HCT116 (cell line): ENCODE measurements around the gene TNIK. TPM values are rescaled to one million over a fixed set of nuclear protein-coding genes. Genes with fewer than 3 reads are reported as not detected.

ENCODE experiments used
- ATAC-seq: fragments of 200-7000 bp; cut with Tn5 transposase; 2 replicates; pipeline ENCODE4 v1.9.1; 2020; ENCODE audit warnings: mild to moderate bottlenecking, moderate library complexity
- BruUV-seq: library from RNA; stranded (reverse); fragments of 400-500 nt; replicated peaks from 2 replicates; lab custom pipeline; 2021; lab: Mats Ljungman, UMichigan
- CTCF ChIA-PET: fragments of 300-600 bp; sonication (Branson Sonifier 250); formaldehyde crosslinking; loops from one replicate; lab custom pipeline; 2021; ENCODE audit warnings: antibody characterized with exemption; lab: Charles Lee
- POLR2A ChIA-PET: fragments of 300-600, 350-600 bp; sonication (Branson Sonifier 250); formaldehyde crosslinking; loops from one replicate; lab custom pipeline; 2021; ENCODE audit warnings: antibody characterized with exemption; lab: Charles Lee
- RAD21 ChIA-PET, 2 experiments: fragments of 300-600 bp; sonication (Branson Sonifier 250); formaldehyde crosslinking; loops; one replicate each; lab custom pipeline; 2023; ENCODE audit warnings: low total read pairs in 2 of 2; ENCODE audit not compliant: uncharacterized antibody in 2 of 2, unreplicated experiment in 2 of 2, low non-redundant PET in 1 of 2; lab: Charles Lee
- DNase-seq: peaks from one replicate; pipeline ENCODE4 v3.0.0-alpha.2; 2010; ENCODE audit warnings: low read depth, low spot score
- H2AFZ ChIP-seq: fragments of 200-600 bp; shearing (Covaris generic), sonication (generic); 2 replicates; pipeline ENCODE4 v1.6.1; 2017; ENCODE audit warnings: low read depth, mixed run types, mixed read lengths, antibody characterized with exemption, low read length; ENCODE audit not compliant: poor library complexity, severe bottlenecking
- H3K27ac ChIP-seq: 2 replicates; pipeline ENCODE4 v1.5.1; 2012; ENCODE audit warnings: low read depth, low read length
- H3K27me3 ChIP-seq: fragments of 200-600 bp; sonication (generic); 2 replicates; pipeline ENCODE4 v1.6.1; 2016; ENCODE audit warnings: mixed run types, low read length, mixed read lengths; ENCODE audit not compliant: insufficient read depth
- H3K36me3 ChIP-seq, 2 experiments: fragments of 200-500 bp in 1 of 2; fragments of 200-600 bp in 1 of 2; sonication (Bioruptor generic) in 1 of 2; sonication (generic) in 1 of 2; 2 replicates each; pipeline versions ENCODE4 v1.5.1 to v1.6.1; 2014 to 2016; ENCODE audit warnings: low read length in 2 of 2, inconsistent platforms in 1 of 2, mixed read lengths in 1 of 2, mixed run types in 1 of 2; ENCODE audit not compliant: insufficient read depth in 2 of 2, control insufficient read depth in 1 of 2
- H3K4me1 ChIP-seq, 2 experiments: fragments of 200-600 bp in 1 of 2; sonication (generic) in 1 of 2; 2 replicates each; pipeline versions ENCODE4 v1.5.1 to v1.6.1; 2012 to 2017; ENCODE audit warnings: low read length in 2 of 2, inconsistent platforms in 1 of 2, mild to moderate bottlenecking in 1 of 2, mixed read lengths in 1 of 2, mixed run types in 1 of 2, moderate library complexity in 1 of 2; ENCODE audit not compliant: insufficient read depth in 2 of 2, control insufficient read depth in 1 of 2
- H3K4me2 ChIP-seq: fragments of 200-600 bp; sonication (generic); 2 replicates; pipeline ENCODE4 v1.6.1; 2017; ENCODE audit warnings: mixed run types, low read length, mixed read lengths
- H3K4me3 ChIP-seq, 2 experiments: fragments of 200-600 bp in 1 of 2; sonication (generic) in 1 of 2; replicated peaks in 1 of 2; 2 replicates each; pipeline ENCODE4 v1.5.1; 2011 to 2016; ENCODE audit warnings: low read length in 2 of 2, control low read depth in 1 of 2, low read depth in 1 of 2, mild to moderate bottlenecking in 1 of 2, mixed read lengths in 1 of 2, mixed run types in 1 of 2
- H3K79me2 ChIP-seq: fragments of 200-600 bp; sonication (generic); 2 replicates; pipeline ENCODE4 v1.6.1; 2017; ENCODE audit warnings: mild to moderate bottlenecking, mixed run types, low read length, moderate library complexity, mixed read lengths; ENCODE audit not compliant: insufficient read depth
- H3K9ac ChIP-seq: fragments of 200-600 bp; sonication (generic); 2 replicates; pipeline ENCODE4 v1.6.1; 2016; ENCODE audit warnings: low read length, mixed read lengths
- H3K9me2 ChIP-seq: fragments of 200-600 bp; sonication (generic), shearing (Covaris generic); 2 replicates; pipeline ENCODE4 v1.6.1; 2017; ENCODE audit warnings: mixed run types, mild to moderate bottlenecking, moderate library complexity; ENCODE audit not compliant: insufficient read depth
- H3K9me3 ChIP-seq, 2 experiments: fragments of 200-500 bp in 1 of 2; fragments of 200-600 bp in 1 of 2; sonication (Bioruptor generic) in 1 of 2; sonication (generic) in 1 of 2; 2 replicates each; pipeline ENCODE4 v1.6.1; 2014 to 2017; ENCODE audit warnings: low read length in 2 of 2, mixed read lengths in 2 of 2, inconsistent platforms in 1 of 2, low read depth in 1 of 2, mild to moderate bottlenecking in 1 of 2, mixed run types in 1 of 2, moderate library complexity in 1 of 2; ENCODE audit not compliant: control insufficient read depth in 1 of 2, insufficient read depth in 1 of 2
- H4K20me1 ChIP-seq: fragments of 200-600 bp; sonication (generic), shearing (Covaris generic); 2 replicates; pipeline ENCODE4 v1.6.1; 2017; ENCODE audit warnings: mixed run types, mild to moderate bottlenecking, moderate library complexity; ENCODE audit not compliant: insufficient read depth
- CBX3 ChIP-seq: IDR thresholded peaks from 2 replicates; pipeline ENCODE4 v1.6.1; 2012; ENCODE audit warnings: low read depth
- CEBPB ChIP-seq: IDR thresholded peaks from 2 replicates; pipeline ENCODE4 v1.6.1; 2012; ENCODE audit warnings: low read depth
- CTCF ChIP-seq, 3 experiments: fragments of 200-600 bp in 1 of 3; sonication (generic) in 1 of 3; IDR thresholded peaks in 2 of 3; conservative IDR thresholded peaks in 1 of 3; 2 replicates each; pipeline ENCODE4 v1.5.1; 2012 to 2017; ENCODE audit warnings: low read depth in 2 of 3, low read length in 2 of 3, antibody characterized with exemption in 1 of 3, borderline replicate concordance in 1 of 3, control low read depth in 1 of 3, mild to moderate bottlenecking in 1 of 3, mixed read lengths in 1 of 3, mixed run types in 1 of 3, moderate library complexity in 1 of 3; ENCODE audit not compliant: insufficient read depth in 1 of 3
- EGR1 ChIP-seq: IDR thresholded peaks from 2 replicates; pipeline ENCODE4 v1.6.1; 2012; ENCODE audit warnings: low read depth
- ELF1 ChIP-seq: IDR thresholded peaks from 2 replicates; pipeline ENCODE4 v1.6.1; 2012; ENCODE audit warnings: low read depth, borderline replicate concordance
- EZH2phosphoT487 ChIP-seq: fragments of 200-600 bp; IDR thresholded peaks from 2 replicates; pipeline ENCODE4 v1.6.1; 2018; ENCODE audit warnings: antibody characterized with exemption, borderline replicate concordance
- JUND ChIP-seq: IDR thresholded peaks from 2 replicates; pipeline ENCODE4 v1.6.1; 2012
- MAX ChIP-seq: IDR thresholded peaks from 2 replicates; pipeline ENCODE4 v1.6.1; 2012
- POLR2A ChIP-seq: IDR thresholded peaks from 2 replicates; pipeline ENCODE4 v1.7.0; 2011; ENCODE audit warnings: borderline replicate concordance; ENCODE audit not compliant: insufficient read depth, insufficient read length; ENCODE audit errors: extremely low read depth
- RAD21 ChIP-seq: IDR thresholded peaks from 2 replicates; pipeline ENCODE4 v1.6.1; 2012; ENCODE audit warnings: low read depth, mild to moderate bottlenecking
- SIN3A ChIP-seq: IDR thresholded peaks from 2 replicates; pipeline ENCODE4 v1.6.1; 2012; ENCODE audit warnings: low read depth
- SP1 ChIP-seq: IDR thresholded peaks from 2 replicates; pipeline ENCODE4 v1.6.1; 2012; ENCODE audit warnings: low read depth
- TCF7L2 ChIP-seq: IDR thresholded peaks from 2 replicates; pipeline ENCODE4 v1.7.0; 2011; ENCODE audit warnings: borderline replicate concordance, inconsistent platforms; ENCODE audit not compliant: insufficient read depth, insufficient read length; ENCODE audit errors: extremely low read depth
- YY1 ChIP-seq: IDR thresholded peaks from 2 replicates; pipeline ENCODE4 v1.6.1; 2011; ENCODE audit warnings: low read length, low read depth, moderate library complexity, mild to moderate bottlenecking; ENCODE audit not compliant: insufficient replicate concordance; ENCODE audit errors: extremely low read depth
- ZFX ChIP-seq: fragments of 450-650 bp; IDR thresholded peaks from 2 replicates; pipeline ENCODE4 v1.6.1; 2017
- intact Hi-C: fragments of 100-400 bp; cut with micrococcal nuclease; formaldehyde crosslinking; loops from 2 replicates; pipeline ENCODE4 v1.10.0; 2022
- total RNA-seq: library from RNA; stranded (reverse); gene quantifications from one replicate; pipeline ENCODE4 v1.2.1, GENCODE V29; 2021; ENCODE audit not compliant: unreplicated experiment

Gene TNIK
- total RNA-seq, 1 experiment from 2014 or later: 24.1 TPM

GRCh38 chr3:171155122-171155700, 305.0 kb downstream of the TNIK start:
- Histone ChIP-seq H2AFZ (no peak overlapping the region), H3K4me3 (no peak overlapping the region), H3K79me2 (no peaks in the 10 kb centered on the region), H3K27me3 (no peaks in the 10 kb centered on the region), H3K9ac (no peak overlapping the region), H4K20me1 (no peaks in the 10 kb centered on the region), H3K36me3 (no peaks in the 10 kb centered on the region), H3K9me2 (no peaks in the 10 kb centered on the region), H3K4me1 (peaks cover 21 to 34% of the 10 kb centered on the region in 2 experiments), H3K4me2 (peak overlapping the region; percentile 53), H3K27ac (no peak overlapping the region), H3K9me3 (no peaks in the 10 kb centered on the region)
- ChIA-PET RAD21 (interaction anchor here in 1 of 2 experiments (0.7 kb wide), 1 partner anchor 8 kb away, joined by 3 read pairs; no protein-coding TSS in a partner anchor), CTCF (no interaction called here), POLR2A (no interaction called here)
- no TSS peak for BruUV-seq
- no peak for DNase-seq
- ATAC-seq: peak; percentile 56
- intact Hi-C loops: no loop called here
- TF ChIP-seq JUND (0 out of 2 replicates have a peak, but pooled peaks have one; percentile 9), CTCF (IDR thresholded peaks at IDR 0.05 in 2 of 3, conservative IDR thresholded peaks at IDR 0.05 in 1 of 3; ENCODE audit: borderline replicate concordance in 1 of 3, insufficient read depth in 1 of 3, low read depth in 2 of 3, low read length in 2 of 3) (no peak)

- no peak overlapping the region for H3K27ac ChIP-seq
- H3K9me3 ChIP-seq: no peaks in the 10 kb centered on the region
- intact Hi-C loops: no loop called here
- no peaks in the 10 kb centered on the region for H3K79me2 ChIP-seq
- H3K9ac ChIP-seq: no peak overlapping the region
- H2AFZ ChIP-seq: no peak overlapping the region
- ATAC-seq (no peak), DNase-seq (no peak)
- ChIA-PET POLR2A (no interaction called here), CTCF (no interaction called here), RAD21 (no interaction called here)
- no peaks in the 10 kb centered on the region for H3K27me3 ChIP-seq
- H3K36me3 ChIP-seq: no peaks in the 10 kb centered on the region
- H3K4me2 ChIP-seq: no peak overlapping the region
- H3K4me3 ChIP-seq: no peak overlapping the region
- H3K9me2 ChIP-seq: no peaks in the 10 kb centered on the region
- no peaks in the 10 kb centered on the region for H4K20me1 ChIP-seq
- BruUV-seq: no TSS peak
- TF ChIP-seq POLR2A: no peak
- no peak for TF ChIP-seq YY1
- no peak for TF ChIP-seq SP1
- no peak for TF ChIP-seq TCF7L2
- TF ChIP-seq ZFX: no peak
- TF ChIP-seq RAD21: no peak
- TF ChIP-seq JUND: no peak
- no peak for TF ChIP-seq SIN3A
- TF ChIP-seq ELF1: no peak
- TF ChIP-seq EZH2phosphoT487: no peak
- no peak for TF ChIP-seq MAX
- no peak for TF ChIP-seq CBX3
- TF ChIP-seq EGR1: no peak
- no peak for TF ChIP-seq CEBPB
- H3K4me1 ChIP-seq: peaks cover 10 to 15% of the 10 kb centered on the region in 2 experiments
These were observed 309.3 kb downstream of the TNIK start for GRCh38 chr3:171150945-171151344.
